Upper lobe of left lung (tissue), 6 donors: ENCODE data around the gene TUB. TPM values are rescaled to one million over a fixed set of nuclear protein-coding genes. Genes with fewer than 3 reads are reported as not detected.
A peak's percentile ranks its signal among the peaks of the same experiment; 100 is the strongest.

Experiments used
- ATAC-seq, 2 donors: fragments of 200-7000 bp; cut with Tn5 transposase; one replicate each; pipeline ENCODE4 v1.9.1; 2022; ENCODE audit warnings: mild to moderate bottlenecking in 2 of 2, moderate library complexity in 2 of 2; ENCODE audit not compliant: low FRiP score in 2 of 2
- DNase-seq, 2 donors: peaks; one replicate each; pipeline ENCODE4 v3.0.0-alpha.2; 2019 to 2020
- H3K27ac ChIP-seq, 4 donors: fragments of 200-600 bp; sonication (generic); one replicate each; pipeline ENCODE4 v1.5.1; 2016 to 2019
- H3K27me3 ChIP-seq, 4 donors: fragments of 200-600 bp; sonication (generic); one replicate each; pipeline ENCODE4 v1.5.1; 2017 to 2019
- H3K36me3 ChIP-seq, 4 donors: fragments of 200-600 bp; sonication (generic); one replicate each; pipeline ENCODE4 v1.5.1; 2016 to 2019
- H3K4me1 ChIP-seq, 4 donors: fragments of 200-600 bp; sonication (generic); one replicate each; pipeline ENCODE4 v1.5.1; 2018 to 2019
- H3K4me3 ChIP-seq, 4 donors: fragments of 200-600 bp; sonication (generic); one replicate each; pipeline ENCODE4 v1.5.1; 2017 to 2019; ENCODE audit warnings: mild to moderate bottlenecking in 2 of 4, moderate library complexity in 1 of 4
- H3K9me3 ChIP-seq, 4 donors: fragments of 200-600 bp; sonication (generic); one replicate each; pipeline ENCODE4 v1.5.1; 2018 to 2019
- EP300 ChIP-seq, 4 donors: sonication (generic); formaldehyde crosslinking; IDR thresholded peaks; one replicate each; pipeline ENCODE4 v1.5.1; 2017; ENCODE audit warnings: antibody characterized with exemption in 4 of 4, control low read depth in 2 of 4
- POLR2A ChIP-seq, 4 donors: fragments of 450-650 bp; IDR thresholded peaks; one replicate each; pipeline ENCODE4 v1.5.1; 2016 to 2017; ENCODE audit warnings: antibody characterized with exemption in 4 of 4, mild to moderate bottlenecking in 2 of 4
- POLR2AphosphoS5 ChIP-seq, 2 donors: sonication (generic); formaldehyde crosslinking; IDR thresholded peaks; one replicate each; pipeline ENCODE4 v1.5.1; 2017; ENCODE audit warnings: antibody characterized with exemption in 2 of 2
- WGBS, 2 donors: methylation state at CpG; one replicate each; pipeline ENCODE4 v1.1.5; 2017 to 2018; 5-methylcytosine and 5-hydroxymethylcytosine counted together
- total RNA-seq, 6 donors: library from RNA; depleted of rRNA in 4 of 6; stranded (reverse); fragments of >200 nt in 4 of 6; gene quantifications; one replicate each; pipeline versions ENCODE4 v1.1.0 to v1.2.1, GENCODE V29; 2016 to 2021
- TF ChIP-seq, protein P1 (sequence below), 6 experiments: fragments of 450-650 bp in 4 of 6; fragments of 200-600 bp in 2 of 6; sonication (generic) in 2 of 6; IDR thresholded peaks; one replicate each; pipeline ENCODE4 v1.5.1; 2016 to 2019; ENCODE audit warnings: antibody characterized with exemption in 6 of 6
- donor health status: DM: no; HTN: no; CAD: no; lungs with moderate emphysema.
- donor health status: DM: no; HTN: yes; CAD: no; lungs with severe emphysema.

The TUB gene, protein sequence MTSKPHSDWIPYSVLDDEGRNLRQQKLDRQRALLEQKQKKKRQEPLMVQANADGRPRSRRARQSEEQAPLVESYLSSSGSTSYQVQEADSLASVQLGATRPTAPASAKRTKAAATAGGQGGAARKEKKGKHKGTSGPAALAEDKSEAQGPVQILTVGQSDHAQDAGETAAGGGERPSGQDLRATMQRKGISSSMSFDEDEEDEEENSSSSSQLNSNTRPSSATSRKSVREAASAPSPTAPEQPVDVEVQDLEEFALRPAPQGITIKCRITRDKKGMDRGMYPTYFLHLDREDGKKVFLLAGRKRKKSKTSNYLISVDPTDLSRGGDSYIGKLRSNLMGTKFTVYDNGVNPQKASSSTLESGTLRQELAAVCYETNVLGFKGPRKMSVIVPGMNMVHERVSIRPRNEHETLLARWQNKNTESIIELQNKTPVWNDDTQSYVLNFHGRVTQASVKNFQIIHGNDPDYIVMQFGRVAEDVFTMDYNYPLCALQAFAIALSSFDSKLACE
- 1 to 10 TPM; 2.6 to 9.1 (median 4.4) TPM for total RNA-seq

DNA sequence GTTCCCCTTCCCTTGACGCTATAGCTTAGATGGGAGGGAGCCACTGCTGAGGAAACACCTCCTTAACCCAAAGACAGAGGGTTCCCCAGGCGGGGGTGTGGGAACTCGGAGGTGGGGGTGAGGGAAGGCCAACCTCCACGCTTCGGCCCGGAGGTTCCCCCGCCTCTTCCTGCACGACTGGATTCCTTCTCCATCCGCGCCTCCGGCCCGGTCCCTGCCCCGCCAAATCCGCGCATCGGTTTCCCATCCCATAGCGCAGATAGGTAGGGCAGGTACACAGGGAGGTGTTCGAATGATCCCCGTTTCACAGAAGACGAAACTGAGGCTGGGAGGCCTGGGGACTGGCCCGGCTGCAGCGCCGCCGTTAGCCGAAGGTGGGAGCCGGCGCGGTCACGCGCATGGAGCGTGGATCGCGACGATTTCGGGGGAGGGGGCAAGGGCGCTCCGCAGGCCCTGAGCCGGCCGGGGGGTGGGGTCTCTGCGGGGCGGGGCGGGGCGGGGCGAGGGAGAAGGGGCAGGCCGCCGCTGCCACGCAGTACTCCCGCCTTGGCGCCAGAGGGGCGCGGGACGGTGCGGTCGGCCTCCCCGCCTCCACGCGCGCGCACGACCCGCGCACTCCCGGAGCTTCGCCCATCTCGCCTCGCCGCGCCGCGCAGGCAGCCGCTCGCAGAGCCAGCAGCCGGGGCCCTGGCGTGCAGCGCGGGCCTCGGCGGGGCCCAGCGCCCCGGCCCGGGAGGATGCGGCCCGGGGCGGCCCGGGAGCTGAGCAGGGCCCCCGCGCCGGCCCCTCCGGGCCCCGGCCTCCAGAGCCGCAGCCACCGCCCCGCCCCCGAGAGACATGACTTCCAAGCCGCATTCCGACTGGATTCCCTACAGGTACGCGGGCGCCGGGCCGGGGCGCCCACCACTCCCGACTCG lies at the start of gene TUB:
Gene TUB (plus strand): TSS at position 538 of the 917 bp plus-strand sequence. CDS start 300 bp downstream, at position 838.
- no peaks in the 10 kb centered on the region for H3K9me3 ChIP-seq
- ATAC-seq: peak in 1 of 2 donors; percentile 76
- H3K4me3 ChIP-seq: peak within 1 kb of the TSS; percentile 52 to 55 (median 54)
- 2 to 6% methylated on average over 3 to 28 of the region's 104 CpGs for WGBS, 2 donors
- TF ChIP-seq EP300 (IDR thresholded peaks at IDR 0.05): no peak
- TF ChIP-seq, protein P1, sequence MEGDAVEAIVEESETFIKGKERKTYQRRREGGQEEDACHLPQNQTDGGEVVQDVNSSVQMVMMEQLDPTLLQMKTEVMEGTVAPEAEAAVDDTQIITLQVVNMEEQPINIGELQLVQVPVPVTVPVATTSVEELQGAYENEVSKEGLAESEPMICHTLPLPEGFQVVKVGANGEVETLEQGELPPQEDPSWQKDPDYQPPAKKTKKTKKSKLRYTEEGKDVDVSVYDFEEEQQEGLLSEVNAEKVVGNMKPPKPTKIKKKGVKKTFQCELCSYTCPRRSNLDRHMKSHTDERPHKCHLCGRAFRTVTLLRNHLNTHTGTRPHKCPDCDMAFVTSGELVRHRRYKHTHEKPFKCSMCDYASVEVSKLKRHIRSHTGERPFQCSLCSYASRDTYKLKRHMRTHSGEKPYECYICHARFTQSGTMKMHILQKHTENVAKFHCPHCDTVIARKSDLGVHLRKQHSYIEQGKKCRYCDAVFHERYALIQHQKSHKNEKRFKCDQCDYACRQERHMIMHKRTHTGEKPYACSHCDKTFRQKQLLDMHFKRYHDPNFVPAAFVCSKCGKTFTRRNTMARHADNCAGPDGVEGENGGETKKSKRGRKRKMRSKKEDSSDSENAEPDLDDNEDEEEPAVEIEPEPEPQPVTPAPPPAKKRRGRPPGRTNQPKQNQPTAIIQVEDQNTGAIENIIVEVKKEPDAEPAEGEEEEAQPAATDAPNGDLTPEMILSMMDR (IDR thresholded peaks at IDR 0.05): no peak
- TF ChIP-seq POLR2A (IDR thresholded peaks at IDR 0.05): no peak
- TF ChIP-seq POLR2AphosphoS5 (IDR thresholded peaks at IDR 0.05): no peak
- peak within 1 kb of the TSS in 1 of 4 donors; percentile 16 for H3K27ac ChIP-seq
- peaks cover 0 to 7% (median 1%) of the 10 kb centered on the region in 4 donors for H3K27me3 ChIP-seq
- DNase-seq: peak in 1 of 2 donors; percentile 88
- H3K4me1 ChIP-seq: peaks cover 5 to 19% (median 7%) of the 10 kb centered on the region in 4 donors
- H3K36me3 ChIP-seq: no peaks in the 10 kb centered on the region

- peak in 1 of 2 donors; percentile 71 for DNase-seq
- Histone ChIP-seq H3K27ac (no peak overlapping the region), H3K4me1 (peaks cover 4 to 8% (median 7%) of the 10 kb centered on the region in 4 donors), H3K9me3 (no peaks in the 10 kb centered on the region), H3K4me3 (no peak overlapping the region), H3K27me3 (peaks cover 0 to 4% (median 0%) of the 10 kb centered on the region in 4 donors), H3K36me3 (no peaks in the 10 kb centered on the region)
- 64 to 74% methylated on average over 5 to 31 of the region's 32 CpGs for WGBS, 2 donors
- no peak for ATAC-seq
- TF ChIP-seq, protein P1 (IDR thresholded peaks at IDR 0.05): no peak
- no peak for TF ChIP-seq POLR2AphosphoS5 (IDR thresholded peaks at IDR 0.05)
- no peak for TF ChIP-seq EP300 (IDR thresholded peaks at IDR 0.05)
- no peak for TF ChIP-seq POLR2A (IDR thresholded peaks at IDR 0.05)
Observed at GRCh38 chr11:8031248-8032115, 49.5 kb upstream of the TUB start.

DNA sequence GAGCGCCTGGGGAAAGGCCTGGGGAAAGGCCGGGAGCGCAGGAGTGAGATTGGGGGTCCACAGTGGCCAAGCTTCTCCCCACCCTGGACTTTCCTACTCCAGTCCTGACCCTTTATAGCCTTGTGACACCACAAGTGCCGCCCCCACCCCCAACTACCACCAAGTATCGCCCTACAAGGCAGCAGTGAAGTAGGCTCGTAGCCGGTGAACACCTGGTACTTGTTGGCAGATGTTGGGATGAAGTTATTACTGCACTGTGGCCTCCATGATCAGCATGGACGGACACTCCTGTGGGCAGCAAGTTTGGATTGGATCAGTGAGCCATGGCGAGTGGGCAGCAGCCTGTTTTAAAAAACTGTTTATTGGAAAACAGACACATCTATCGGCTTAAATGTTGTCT lies 48.9 kb upstream of the TUB start:
- H3K36me3 ChIP-seq: no peaks in the 10 kb centered on the region
- H3K4me3 ChIP-seq: no peak overlapping the region
- TF ChIP-seq, protein P1 (IDR thresholded peaks at IDR 0.05): no peak
- no peak for ATAC-seq
- peaks cover 4 to 8% (median 7%) of the 10 kb centered on the region in 4 donors for H3K4me1 ChIP-seq
- WGBS, 2 donors: 78 to 80% methylated on average over 10 of the region's 10 CpGs
- DNase-seq: no peak
- H3K27me3 ChIP-seq: peaks cover 0 to 4% (median 0%) of the 10 kb centered on the region in 4 donors
- H3K9me3 ChIP-seq: no peaks in the 10 kb centered on the region
- no peak overlapping the region for H3K27ac ChIP-seq

GRCh38 chr11:8032576-8033304 lies 48.3 kb upstream of the TUB start:
- no peaks in the 10 kb centered on the region for H3K9me3 ChIP-seq
- H3K36me3 ChIP-seq: no peaks in the 10 kb centered on the region
- H3K27me3 ChIP-seq: peaks cover 0 to 4% (median 0%) of the 10 kb centered on the region in 4 donors
- H3K27ac ChIP-seq: no peak overlapping the region
- no peak overlapping the region for H3K4me3 ChIP-seq
- no peak for DNase-seq
- H3K4me1 ChIP-seq: peaks cover 4 to 8% (median 7%) of the 10 kb centered on the region in 4 donors
- no peak for TF ChIP-seq EP300 (IDR thresholded peaks at IDR 0.05)
- no peak for TF ChIP-seq POLR2A (IDR thresholded peaks at IDR 0.05)
- TF ChIP-seq, protein P1 (IDR thresholded peaks at IDR 0.05): no peak
- no peak for TF ChIP-seq POLR2AphosphoS5 (IDR thresholded peaks at IDR 0.05)
- no peak for ATAC-seq
- WGBS, 2 donors: 35 to 36% methylated on average over 6 to 19 of the region's 20 CpGs
